Measurements from ENCODE around the gene BRD8. TPM values are rescaled to one million over a fixed set of nuclear protein-coding genes. Genes with fewer than 3 reads are reported as not detected.

The BRD8 gene
- total and polyA plus RNA-seq, 8 donors: 18.1 to 69.7 (median 29.6) TPM

GRCh38 chr5:138138949-138139780 lies 39.3 kb downstream of the BRD8 start, which contains the start of gene NME5:
NME5 (minus strand) TSS chr5:138139428; CDS start chr5:138138780, 648 bp downstream.
- Histone ChIP-seq H3K4me3 (peak within 1 kb of the TSS; percentile 48 to 67 (median 57)), H3K36me3 (no peaks in the 10 kb centered on the region), H3K4me1 (peaks cover 0 to 7% (median 0%) of the 10 kb centered on the region in 3 donors), H3K9me3 (no peaks in the 10 kb centered on the region), H3K27me3 (no peaks in the 10 kb centered on the region), H3K27ac (no peak within 1 kb of the TSS)
- DNase-seq: peak; percentile 72 to 91 (median 76)
- no peak for FAIRE-seq
- peak; percentile 98 to 100 (median 99) for ATAC-seq
- intact Hi-C loops (cut with DNase I): loop anchor here in 2 of 3 donors (10.0 kb wide), 1 partner anchor 64 kb away; no protein-coding TSS in a partner anchor
- no peak for TF ChIP-seq CTCF (IDR thresholded peaks at IDR 0.05)
- 2 to 3% methylated on average over 31 of the region's 31 CpGs for WGBS, 2 donors

- no peak overlapping the region for H3K27ac ChIP-seq
- TF ChIP-seq CTCF (IDR thresholded peaks at IDR 0.05): no peak
- no peaks in the 10 kb centered on the region for H3K27me3 ChIP-seq
- H3K4me1 ChIP-seq: no peaks in the 10 kb centered on the region
- ATAC-seq: no peak
- no peaks in the 10 kb centered on the region for H3K9me3 ChIP-seq
- 83 to 90% methylated on average over 7 of the region's 7 CpGs for WGBS, 2 donors
- H3K36me3 ChIP-seq: no peaks in the 10 kb centered on the region
- no peak for DNase-seq
- FAIRE-seq: no peak
- intact Hi-C loops (cut with DNase I): loop anchor here in 2 of 3 donors (10.0 kb wide), 1 partner anchor 58 kb away; no protein-coding TSS in a partner anchor
- no peak overlapping the region for H3K4me3 ChIP-seq
These were observed 45.9 kb downstream of the BRD8 start for GRCh38 chr5:138132543-138132942.

- DNase-seq (no peak), FAIRE-seq (no peak), ATAC-seq (no peak)
- intact Hi-C loops (cut with DNase I): no loop called here
- Histone ChIP-seq H3K27ac (no peak overlapping the region), H3K9me3 (no peaks in the 10 kb centered on the region), H3K4me3 (no peak overlapping the region), H3K36me3 (no peaks in the 10 kb centered on the region), H3K4me1 (no peaks in the 10 kb centered on the region), H3K27me3 (no peaks in the 10 kb centered on the region)
- no peak for TF ChIP-seq CTCF (IDR thresholded peaks at IDR 0.05)
- WGBS, 2 donors: 90 to 95% methylated on average over 6 of the region's 6 CpGs
These were observed 49.1 kb downstream of the BRD8 start for GRCh38 chr5:138129347-138129746.

GRCh38 chr5:138128334-138128733 lies 50.1 kb downstream of the BRD8 start:
- Histone ChIP-seq H3K27ac (no peak overlapping the region), H3K9me3 (no peaks in the 10 kb centered on the region), H3K4me3 (no peak overlapping the region), H3K27me3 (no peaks in the 10 kb centered on the region), H3K36me3 (no peaks in the 10 kb centered on the region), H3K4me1 (no peaks in the 10 kb centered on the region)
- intact Hi-C loops (cut with DNase I): no loop called here
- DNase-seq (no peak), FAIRE-seq (no peak), ATAC-seq (no peak)
- 62 to 77% methylated on average over 5 of the region's 5 CpGs for WGBS, 2 donors
- TF ChIP-seq CTCF (IDR thresholded peaks at IDR 0.05): no peak

GRCh38 chr5:138115254-138115653 lies 63.2 kb downstream of the BRD8 start:
- FAIRE-seq (no peak), ATAC-seq (no peak), DNase-seq (no peak)
- intact Hi-C loops (cut with DNase I): no loop called here
- TF ChIP-seq CTCF (IDR thresholded peaks at IDR 0.05): no peak
- H3K27ac ChIP-seq: no peak overlapping the region
- H3K36me3 ChIP-seq: no peaks in the 10 kb centered on the region
- H3K27me3 ChIP-seq: no peaks in the 10 kb centered on the region
- no peaks in the 10 kb centered on the region for H3K4me1 ChIP-seq
- no peaks in the 10 kb centered on the region for H3K9me3 ChIP-seq
- H3K4me3 ChIP-seq: no peak overlapping the region

Measured in pancreas (tissue), 10 donors.